OCI-LY7 (cell line): ENCODE data around the gene CALM3.

Experiments used
- EZH2phosphoT487 ChIP-seq: fragments of 200-600 bp; sonication (generic); IDR thresholded peaks from 2 replicates; pipeline ENCODE4 v1.6.1; 2018; ENCODE audit warnings: low read depth, borderline replicate concordance, mild to moderate bottlenecking, mixed run types, antibody characterized with exemption, low read length, moderate library complexity, mixed read lengths
- TF ChIP-seq, protein P1 (sequence below): fragments of 200-600 bp; sonication (generic); conservative IDR thresholded peaks from 2 replicates; pipeline ENCODE4 v1.5.1; 2014; ENCODE audit warnings: mild to moderate bottlenecking, antibody characterized with exemption, low read length, moderate library complexity, mixed read lengths

DNA sequence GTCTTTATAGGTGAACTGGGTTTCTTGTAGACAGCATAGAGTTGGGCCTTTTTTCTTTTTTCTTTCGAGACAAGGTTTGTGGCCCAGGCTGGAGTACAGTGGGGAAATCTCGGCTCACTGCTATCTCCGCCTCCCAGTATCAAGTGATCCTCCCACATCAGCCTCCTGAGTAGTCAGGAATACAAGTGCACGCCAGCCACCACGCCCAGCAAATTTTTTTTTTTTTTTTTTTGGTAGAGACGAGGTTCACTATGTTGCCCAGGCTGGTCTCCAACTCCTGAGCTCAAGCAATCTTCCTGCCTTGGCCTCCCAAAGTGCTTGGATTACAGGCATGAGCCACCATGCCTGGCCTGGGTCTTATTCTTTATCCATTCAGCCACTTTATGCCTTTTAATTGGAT, 5.1 kb upstream of the CALM3 start:
- TF ChIP-seq, protein P1, sequence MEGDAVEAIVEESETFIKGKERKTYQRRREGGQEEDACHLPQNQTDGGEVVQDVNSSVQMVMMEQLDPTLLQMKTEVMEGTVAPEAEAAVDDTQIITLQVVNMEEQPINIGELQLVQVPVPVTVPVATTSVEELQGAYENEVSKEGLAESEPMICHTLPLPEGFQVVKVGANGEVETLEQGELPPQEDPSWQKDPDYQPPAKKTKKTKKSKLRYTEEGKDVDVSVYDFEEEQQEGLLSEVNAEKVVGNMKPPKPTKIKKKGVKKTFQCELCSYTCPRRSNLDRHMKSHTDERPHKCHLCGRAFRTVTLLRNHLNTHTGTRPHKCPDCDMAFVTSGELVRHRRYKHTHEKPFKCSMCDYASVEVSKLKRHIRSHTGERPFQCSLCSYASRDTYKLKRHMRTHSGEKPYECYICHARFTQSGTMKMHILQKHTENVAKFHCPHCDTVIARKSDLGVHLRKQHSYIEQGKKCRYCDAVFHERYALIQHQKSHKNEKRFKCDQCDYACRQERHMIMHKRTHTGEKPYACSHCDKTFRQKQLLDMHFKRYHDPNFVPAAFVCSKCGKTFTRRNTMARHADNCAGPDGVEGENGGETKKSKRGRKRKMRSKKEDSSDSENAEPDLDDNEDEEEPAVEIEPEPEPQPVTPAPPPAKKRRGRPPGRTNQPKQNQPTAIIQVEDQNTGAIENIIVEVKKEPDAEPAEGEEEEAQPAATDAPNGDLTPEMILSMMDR = no peak
- TF ChIP-seq EZH2phosphoT487 = no peak
